A549 (cell line): ENCODE measurements around the gene SMAD3. TPM values are rescaled to one million over a fixed set of nuclear protein-coding genes. Genes with fewer than 3 reads are reported as not detected.

Experiments
- ATAC-seq, 2 experiments: fragments of 200-7000 bp in 1 of 2; fragments of >200 bp in 1 of 2; cut with Nextera tagmentation in 1 of 2; cut with Tn5 transposase in 1 of 2; 3 replicates each; pipeline versions ENCODE4 v1.8.0 to v1.9.1; 2018 to 2020; ENCODE audit warnings: mild to moderate bottlenecking in 1 of 2, moderate library complexity in 1 of 2
- CTCF ChIA-PET: fragments of 300-600 bp; sonication (Branson Sonifier 250); formaldehyde crosslinking; extraction: SDS; loops from one replicate; lab custom pipeline; 2021; ENCODE audit warnings: antibody characterized with exemption, inconsistent platforms; lab: Yijun Ruan, JAX
- POLR2A ChIA-PET: fragments of 350-600 bp; formaldehyde crosslinking; extraction: SDS; loops from one replicate; lab custom pipeline; 2021; ENCODE audit warnings: antibody characterized with exemption, inconsistent platforms; lab: Yijun Ruan, JAX
- DNase-seq, 2 experiments: peaks; one replicate each; pipeline versions ENCODE4 v3.0.0 to v3.0.0-alpha.2; 2011 to 2016; ENCODE audit warnings: low read depth in 1 of 2, low spot score in 1 of 2
- FAIRE-seq: peaks from 2 replicates; lab custom pipeline; 2011; peaks lifted over from hg19 to GRCh38; lab: Jason Lieb, UNC
- H3K27ac ChIP-seq, 2 experiments: fragments of >200 bp; sonication (Bioruptor Twin); formaldehyde crosslinking; 3 replicates each; pipeline ENCODE4 v1.5.1; 2016 to 2017
- H3K4me1 ChIP-seq: fragments of >200 bp; sonication (Bioruptor Twin); formaldehyde crosslinking; 3 replicates; pipeline ENCODE4 v1.6.1; 2016
- H3K4me2 ChIP-seq: fragments of >200 bp; sonication (Bioruptor Twin); formaldehyde crosslinking; 3 replicates; pipeline ENCODE4 v1.6.1; 2016
- H3K4me3 ChIP-seq: fragments of >200 bp; sonication (Bioruptor Twin); formaldehyde crosslinking; 3 replicates; pipeline ENCODE4 v1.5.1; 2016
- H3K9me3 ChIP-seq: fragments of >200 bp; sonication (Bioruptor Twin); formaldehyde crosslinking; 3 replicates; pipeline ENCODE4 v1.6.1; 2016
- CEBPB ChIP-seq, 2 experiments: fragments of >200 bp in 1 of 2; sonication (Bioruptor Twin) in 1 of 2; formaldehyde crosslinking in 1 of 2; IDR thresholded peaks; 2 replicates each; pipeline ENCODE4 v1.6.1; 2012 to 2016
- CHD2 ChIP-seq: fragments of 150-350 bp; IDR thresholded peaks from 2 replicates; pipeline ENCODE4 v1.6.1; 2014; ENCODE audit warnings: low read length; ENCODE audit not compliant: partially characterized antibody
- E2F6 ChIP-seq: IDR thresholded peaks from 2 replicates; pipeline ENCODE4 v1.6.1; 2012; ENCODE audit warnings: low read depth, borderline replicate concordance
- EHMT2 ChIP-seq: fragments of 200-600 bp; sonication (generic); IDR thresholded peaks from 2 replicates; pipeline ENCODE4 v1.6.1; 2016; ENCODE audit warnings: antibody characterized with exemption, low read depth, mild to moderate bottlenecking, moderate library complexity
- EP300 ChIP-seq, 2 experiments: fragments of >200 bp; sonication (Bioruptor Twin); formaldehyde crosslinking; IDR thresholded peaks; 2 replicates in 1 of 2; 3 replicates in 1 of 2; pipeline ENCODE4 v1.6.1; 2016 to 2017
- ESRRA ChIP-seq: fragments of 150-350 bp; IDR thresholded peaks from 2 replicates; pipeline ENCODE4 v1.6.1; 2014; ENCODE audit warnings: mild to moderate bottlenecking, low read length, borderline replicate concordance
- FOXS1 ChIP-seq: fragments of 250-450 bp; sonication (Bioruptor Pico); IDR thresholded peaks from 2 replicates; pipeline ENCODE4 v1.5.0; 2020; ENCODE audit warnings: mild to moderate bottlenecking, moderate library complexity
- HOXA7 ChIP-seq: fragments of 250-450 bp; sonication (Bioruptor Pico); IDR thresholded peaks from 2 replicates; pipeline ENCODE4 v1.5.0; 2020; ENCODE audit warnings: mild to moderate bottlenecking, moderate library complexity
- HOXB13 ChIP-seq: fragments of 250-450 bp; sonication (Bioruptor Pico); IDR thresholded peaks from 2 replicates; pipeline ENCODE4 v1.5.0; 2020; ENCODE audit warnings: low read depth, mild to moderate bottlenecking, moderate library complexity
- HOXB5 ChIP-seq: fragments of 250-450 bp; sonication (Bioruptor Pico); IDR thresholded peaks from 2 replicates; pipeline ENCODE4 v1.5.0; 2020; ENCODE audit warnings: mild to moderate bottlenecking, moderate library complexity
- JUN ChIP-seq, 2 experiments: fragments of >200 bp; sonication (Bioruptor Twin); formaldehyde crosslinking; IDR thresholded peaks; 2 replicates in 1 of 2; 3 replicates in 1 of 2; pipeline ENCODE4 v1.6.1; 2016 to 2017
- KDM1A ChIP-seq: fragments of 200-600 bp; sonication (generic); IDR thresholded peaks from 2 replicates; pipeline ENCODE4 v1.6.1; 2016; ENCODE audit warnings: low read depth, mild to moderate bottlenecking
- KDM5A ChIP-seq: fragments of 200-600 bp; sonication (generic); IDR thresholded peaks from 2 replicates; pipeline ENCODE4 v1.6.1; 2016; ENCODE audit warnings: antibody characterized with exemption, mild to moderate bottlenecking
- MAFK ChIP-seq: fragments of 450-650 bp; IDR thresholded peaks from 2 replicates; pipeline ENCODE4 v1.6.1; 2014; ENCODE audit not compliant: partially characterized antibody
- MYC ChIP-seq: IDR thresholded peaks from 2 replicates; pipeline ENCODE4 v1.6.1; 2012; ENCODE audit warnings: mild to moderate bottlenecking, inconsistent platforms, low read length, improper control_type of control experiment, borderline replicate concordance
- POLR2A ChIP-seq: IDR thresholded peaks from 2 replicates; pipeline ENCODE4 v1.6.1; 2012; ENCODE audit warnings: mild to moderate bottlenecking, low read length
- POLR2AphosphoS2 ChIP-seq: conservative IDR thresholded peaks from 2 replicates; pipeline ENCODE4 v1.6.1; 2012; ENCODE audit warnings: low read length, improper control_type of control experiment, inconsistent platforms
- REST ChIP-seq: fragments of 200-600 bp; sonication (generic); IDR thresholded peaks from 2 replicates; pipeline ENCODE4 v1.6.1; 2016; ENCODE audit warnings: antibody characterized with exemption, mild to moderate bottlenecking, moderate library complexity
- RFX5 ChIP-seq: fragments of 450-650 bp; IDR thresholded peaks from 2 replicates; pipeline ENCODE4 v1.7.1; 2014; ENCODE audit warnings: antibody characterized with exemption, mild to moderate bottlenecking, moderate library complexity
- RNF2 ChIP-seq: fragments of 200-600 bp; sonication (generic); IDR thresholded peaks from 2 replicates; pipeline ENCODE4 v1.6.1; 2016; ENCODE audit warnings: low read depth, mild to moderate bottlenecking, antibody characterized with exemption, moderate library complexity, borderline replicate concordance
- TFCP2L1 ChIP-seq: fragments of 250-450 bp; sonication (Bioruptor Pico); IDR thresholded peaks from 2 replicates; pipeline ENCODE4 v1.5.0; 2021; ENCODE audit warnings: mild to moderate bottlenecking
- TP53 ChIP-seq: fragments of 250-450 bp; sonication (Bioruptor Pico); IDR thresholded peaks from 2 replicates; pipeline ENCODE4 v1.5.0; 2021; ENCODE audit warnings: mild to moderate bottlenecking, moderate library complexity
- ZFP36 ChIP-seq: fragments of 450-650 bp; IDR thresholded peaks from 2 replicates; pipeline ENCODE4 v1.6.1; 2014; ENCODE audit warnings: borderline replicate concordance; ENCODE audit not compliant: partially characterized antibody
- ZSCAN20 ChIP-seq: fragments of 250-450 bp; sonication (Bioruptor Pico); IDR thresholded peaks from 2 replicates; pipeline ENCODE4 v1.8.0; 2022; ENCODE audit warnings: mild to moderate bottlenecking, moderate library complexity
- WGBS: methylation state at CpG from one replicate; pipeline ENCODE4 v1.1.6; 2017; ENCODE audit errors: missing lambda C conversion rate; 5-methylcytosine and 5-hydroxymethylcytosine counted together
- polyA plus RNA-seq, 4 experiments: library from polyadenylated mRNA; depleted of rRNA in 3 of 4; stranded (reverse); fragments of >200 nt; fragmentation: RNase III in 1 of 4; extraction: RNeasy Plus Mini Kit Qiagen cat#74134 plus additional on column Dnase treatment in 1 of 4; gene quantifications; 2 replicates in 3 of 4; 3 replicates in 1 of 4; pipeline ENCODE4 v1.2.3, GENCODE V29; 2011 to 2017
- TF ChIP-seq, protein P1 (sequence below): fragments of 250-450 bp; sonication (Bioruptor Pico); IDR thresholded peaks from 2 replicates; pipeline ENCODE4 v1.5.0; 2020; ENCODE audit warnings: low read depth, mild to moderate bottlenecking, moderate library complexity
- TF ChIP-seq, protein P2 (sequence below): IDR thresholded peaks from 2 replicates; pipeline ENCODE4 v1.6.1; 2012
- TF ChIP-seq, protein P3 (sequence below): IDR thresholded peaks from 2 replicates; pipeline ENCODE4 v1.6.1; 2012

The SMAD3 gene
- polyA plus RNA-seq, 2 of the 4 experiments (the other 2 are of a cell fraction): 74.6 to 77.2 TPM

DNA sequence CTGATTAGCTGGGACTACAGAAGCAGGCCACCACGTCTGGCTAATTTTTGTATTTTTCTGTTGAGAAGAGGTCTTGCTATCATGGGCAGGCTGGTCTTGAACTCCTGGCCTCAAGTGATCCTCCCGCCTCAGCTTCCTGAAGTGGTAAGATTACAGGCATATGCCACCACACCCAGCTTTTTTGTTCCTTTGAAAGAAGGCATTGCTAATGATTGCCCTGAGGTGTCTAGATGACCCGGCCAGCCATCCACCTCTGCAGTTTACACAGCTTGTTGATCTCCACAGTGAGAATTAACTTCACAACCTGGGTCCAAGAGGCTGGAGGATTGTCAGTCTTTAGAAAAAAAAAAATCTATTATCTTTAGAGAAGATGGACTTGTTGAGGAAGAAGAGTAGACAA lies 58.7 kb downstream of the SMAD3 start:
- POLR2A ChIA-PET: interaction anchor here (0.6 to 2.4 kb wide), 3 partner anchors 17 to 27 kb away, joined by 3 to 13 read pairs (median 4); no protein-coding TSS in a partner anchor
- TF ChIP-seq KDM5A: no peak
- TF ChIP-seq, protein P1, sequence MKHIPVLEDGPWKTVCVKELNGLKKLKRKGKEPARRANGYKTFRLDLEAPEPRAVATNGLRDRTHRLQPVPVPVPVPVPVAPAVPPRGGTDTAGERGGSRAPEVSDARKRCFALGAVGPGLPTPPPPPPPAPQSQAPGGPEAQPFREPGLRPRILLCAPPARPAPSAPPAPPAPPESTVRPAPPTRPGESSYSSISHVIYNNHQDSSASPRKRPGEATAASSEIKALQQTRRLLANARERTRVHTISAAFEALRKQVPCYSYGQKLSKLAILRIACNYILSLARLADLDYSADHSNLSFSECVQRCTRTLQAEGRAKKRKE (CRISPR knock-in tag): peak; percentile 70; the same call in 1 of the 2 replicates
- no peak for TF ChIP-seq EP300 (IDR thresholded peaks at IDR 0.05)
- peak; percentile 32; the same call in 1 of the 2 replicates for TF ChIP-seq E2F6
- TF ChIP-seq, protein P2, sequence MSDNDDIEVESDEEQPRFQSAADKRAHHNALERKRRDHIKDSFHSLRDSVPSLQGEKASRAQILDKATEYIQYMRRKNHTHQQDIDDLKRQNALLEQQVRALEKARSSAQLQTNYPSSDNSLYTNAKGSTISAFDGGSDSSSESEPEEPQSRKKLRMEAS: peak; percentile 27; the same call in 1 of the 2 replicates
- TF ChIP-seq, all 56 proteins: peak for 3
- H3K4me3 ChIP-seq: no peak overlapping the region
- H3K27ac ChIP-seq: peak overlapping the region; percentile 86 to 92
- 19% methylated on average over 3 of the region's 3 CpGs for WGBS
- CTCF ChIA-PET: interaction anchor here (1.1 to 15.8 kb wide), 11 partner anchors 7 to 180 kb away, joined by 3 to 142 read pairs (median 6); partner anchors contain the start of gene SMAD3
- peaks cover 97% of the 10 kb centered on the region for H3K4me1 ChIP-seq
- H3K9me3 ChIP-seq: no peaks in the 10 kb centered on the region
- FAIRE-seq (no peak), DNase-seq (peak in 1 of 2 experiments; percentile 69), ATAC-seq (no peak)
- peak overlapping the region; percentile 88 for H3K4me2 ChIP-seq

DNA sequence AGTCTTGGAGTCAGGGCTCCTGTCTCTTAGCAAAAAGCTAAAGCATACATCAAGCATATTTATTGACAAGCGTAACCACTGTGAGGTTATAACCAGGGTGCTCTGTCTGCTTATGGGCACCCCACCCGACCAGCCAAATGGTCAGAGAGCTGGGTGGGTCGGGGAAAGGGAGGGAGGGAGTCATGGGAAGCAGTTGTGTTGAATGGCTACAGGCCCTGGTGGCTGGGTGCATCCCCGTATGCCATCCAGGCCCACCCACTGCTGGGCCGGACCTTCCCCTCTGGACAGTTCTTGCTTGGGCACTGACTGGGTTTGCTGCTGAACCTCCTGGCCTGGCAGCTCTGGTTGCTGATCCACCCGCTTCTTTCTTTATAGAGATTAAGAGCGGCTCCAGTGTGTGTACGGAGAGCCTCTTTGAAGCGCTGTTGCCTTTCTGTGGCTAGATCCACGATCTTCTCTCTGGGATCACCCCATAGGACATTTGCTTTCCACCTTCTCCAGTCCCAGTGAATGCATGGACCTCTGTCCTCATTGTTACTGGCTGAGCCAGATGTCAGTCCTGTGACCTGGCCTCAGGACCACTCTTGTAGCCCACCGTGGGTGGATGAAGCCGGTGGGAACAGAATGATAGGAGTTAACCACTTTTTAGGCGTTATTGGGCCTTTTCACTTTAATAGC lies 59.6 kb downstream of the SMAD3 start:
- ChIA-PET POLR2A (interaction anchor here (0.6 to 3.5 kb wide), 13 partner anchors 8 to 183 kb away, joined by 3 to 24 read pairs (median 9); partner anchors contain the start of gene SMAD3), CTCF (interaction anchor here (0.6 to 15.8 kb wide), 17 partner anchors 8 to 335 kb away, joined by 3 to 142 read pairs (median 6); partner anchors contain the start of gene SMAD3)
- peak; percentile 54 to 60 for ATAC-seq
- 5% methylated on average over 13 of the region's 13 CpGs for WGBS
- H3K4me3 ChIP-seq: peak overlapping the region; percentile 1; the same call in 1 of the 3 replicates
- H3K9me3 ChIP-seq: no peaks in the 10 kb centered on the region
- peaks cover 97% of the 10 kb centered on the region for H3K4me1 ChIP-seq
- no peak for FAIRE-seq
- DNase-seq: peak; percentile 88 to 91
- peak overlapping the region; percentile 86 to 92 for H3K27ac ChIP-seq
- peak overlapping the region; percentile 88 for H3K4me2 ChIP-seq
- TF ChIP-seq RFX5: 0 out of 2 replicates have a peak, but pooled peaks have one; percentile 1
- TF ChIP-seq MAFK: no peak
- TF ChIP-seq, protein P3, sequence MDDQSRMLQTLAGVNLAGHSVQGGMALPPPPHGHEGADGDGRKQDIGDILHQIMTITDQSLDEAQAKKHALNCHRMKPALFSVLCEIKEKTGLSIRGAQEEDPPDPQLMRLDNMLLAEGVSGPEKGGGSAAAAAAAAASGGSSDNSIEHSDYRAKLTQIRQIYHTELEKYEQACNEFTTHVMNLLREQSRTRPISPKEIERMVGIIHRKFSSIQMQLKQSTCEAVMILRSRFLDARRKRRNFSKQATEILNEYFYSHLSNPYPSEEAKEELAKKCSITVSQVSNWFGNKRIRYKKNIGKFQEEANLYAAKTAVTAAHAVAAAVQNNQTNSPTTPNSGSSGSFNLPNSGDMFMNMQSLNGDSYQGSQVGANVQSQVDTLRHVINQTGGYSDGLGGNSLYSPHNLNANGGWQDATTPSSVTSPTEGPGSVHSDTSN: no peak
- TF ChIP-seq EHMT2: no peak
- peak; percentile 61; the same call in 1 of the 2 replicates for TF ChIP-seq ZSCAN20
- no peak for TF ChIP-seq FOXS1 (CRISPR knock-in tag)
- peak; percentile 20; the same call in 1 of the 2 replicates for TF ChIP-seq POLR2A
- TF ChIP-seq RNF2: no peak
- no peak for TF ChIP-seq JUN (IDR thresholded peaks at IDR 0.05)
- no peak for TF ChIP-seq MYC
- no peak for TF ChIP-seq POLR2AphosphoS2
- no peak for TF ChIP-seq CEBPB (IDR thresholded peaks at IDR 0.05)
- TF ChIP-seq TP53 (CRISPR knock-in tag): no peak
- peak; percentile 66 for TF ChIP-seq HOXB13 (CRISPR knock-in tag)
- no peak for TF ChIP-seq KDM1A
- no peak for TF ChIP-seq E2F6
- no peak for TF ChIP-seq KDM5A
- peak; percentile 75 for TF ChIP-seq HOXB5
- no peak for TF ChIP-seq CHD2
- no peak for TF ChIP-seq HOXA7 (CRISPR knock-in tag)
- TF ChIP-seq TFCP2L1 (CRISPR knock-in tag): no peak
- no peak for TF ChIP-seq ZFP36
- TF ChIP-seq ESRRA: no peak
- TF ChIP-seq REST: no peak
- TF ChIP-seq, protein P2: no peak
